H9 (cell line): ENCODE results near the gene CHID1. TPM values are rescaled to one million over a fixed set of nuclear protein-coding genes. Genes with fewer than 3 reads are reported as not detected.

Experiments used
- DNase-seq: peaks from one replicate; pipeline ENCODE4 v3.0.0-alpha.2; 2017
- H2AFZ ChIP-seq: one replicate; pipeline ENCODE4 v1.6.1; 2013; ENCODE audit warnings: mild to moderate bottlenecking, low read length, control low read depth, moderate library complexity
- H2AK5ac ChIP-seq: 2 replicates; pipeline ENCODE4 v1.6.1; 2013; ENCODE audit warnings: low read length, control low read depth, mixed read lengths; ENCODE audit not compliant: insufficient read length
- H2BK120ac ChIP-seq: one replicate; pipeline ENCODE4 v1.6.1; 2013; ENCODE audit warnings: low read depth, mild to moderate bottlenecking, low read length, control low read depth, inconsistent platforms; ENCODE audit not compliant: poor library complexity, severe bottlenecking
- H2BK12ac ChIP-seq: 2 replicates; pipeline ENCODE4 v1.6.1; 2013; ENCODE audit warnings: low read length, control low read depth, mixed read lengths, low read depth; ENCODE audit not compliant: insufficient read length
- H2BK15ac ChIP-seq: 2 replicates; pipeline ENCODE4 v1.6.1; 2013; ENCODE audit warnings: low read depth, low read length, control low read depth
- H2BK20ac ChIP-seq: one replicate; pipeline ENCODE4 v1.6.1; 2013; ENCODE audit warnings: low read depth, mild to moderate bottlenecking, low read length, control low read depth, inconsistent platforms; ENCODE audit not compliant: poor library complexity, severe bottlenecking
- H2BK5ac ChIP-seq: 2 replicates; pipeline ENCODE4 v1.6.1; 2013; ENCODE audit warnings: low read length, control low read depth, mixed read lengths; ENCODE audit not compliant: insufficient read length
- H3K14ac ChIP-seq: 2 replicates; pipeline ENCODE4 v1.6.1; 2013; ENCODE audit warnings: low read length, control low read depth; ENCODE audit not compliant: insufficient read depth
- H3K18ac ChIP-seq: 2 replicates; pipeline ENCODE4 v1.6.1; 2013; ENCODE audit warnings: low read depth, mild to moderate bottlenecking, mixed read lengths, low read length, control low read depth; ENCODE audit not compliant: insufficient read length
- H3K23ac ChIP-seq: 2 replicates; pipeline ENCODE4 v1.6.1; 2013; ENCODE audit warnings: low read length, control low read depth, mixed read lengths, low read depth; ENCODE audit not compliant: insufficient read length
- H3K23me2 ChIP-seq: 2 replicates; pipeline ENCODE4 v1.6.1; 2013; ENCODE audit warnings: low read depth, mild to moderate bottlenecking, mixed read lengths, low read length, control low read depth; ENCODE audit not compliant: insufficient read length, poor library complexity, severe bottlenecking
- H3K27ac ChIP-seq: 2 replicates; pipeline ENCODE4 v1.5.1; 2013; ENCODE audit warnings: low read length, control low read depth, mixed read lengths, low read depth; ENCODE audit not compliant: insufficient read length
- H3K27me3 ChIP-seq: 2 replicates; pipeline ENCODE4 v1.6.1; 2013; ENCODE audit warnings: low read length, control low read depth, inconsistent platforms; ENCODE audit not compliant: insufficient read depth
- H3K4ac ChIP-seq: 2 replicates; pipeline ENCODE4 v1.6.1; 2013; ENCODE audit warnings: low read depth, mild to moderate bottlenecking, control low read depth, inconsistent platforms, low read length, moderate library complexity
- H3K4me1 ChIP-seq: 2 replicates; pipeline ENCODE4 v1.6.1; 2013; ENCODE audit warnings: low read length, control low read depth, inconsistent platforms; ENCODE audit not compliant: insufficient read depth
- H3K4me2 ChIP-seq: 2 replicates; pipeline ENCODE4 v1.6.1; 2013; ENCODE audit warnings: low read length, control low read depth, mixed read lengths; ENCODE audit not compliant: insufficient read length, insufficient read depth
- H3K56ac ChIP-seq: 2 replicates; pipeline ENCODE4 v1.6.1; 2013; ENCODE audit warnings: low read depth, mild to moderate bottlenecking, mixed read lengths, low read length, control low read depth; ENCODE audit not compliant: insufficient read length
- H3K79me1 ChIP-seq: 2 replicates; pipeline ENCODE4 v1.6.1; 2013; ENCODE audit warnings: low read depth, mild to moderate bottlenecking, moderate library complexity, low read length, control low read depth, inconsistent platforms; ENCODE audit not compliant: insufficient read depth, poor library complexity, severe bottlenecking
- H3K79me2 ChIP-seq: 2 replicates; pipeline ENCODE4 v1.6.1; 2013; ENCODE audit warnings: low read length, control low read depth, inconsistent platforms; ENCODE audit not compliant: insufficient read depth
- H3K9ac ChIP-seq: 2 replicates; pipeline ENCODE4 v1.6.1; 2013; ENCODE audit warnings: low read length, control low read depth, mixed read lengths; ENCODE audit not compliant: insufficient read length; ENCODE audit errors: extremely low read depth
- H3K9me3 ChIP-seq: one replicate; pipeline ENCODE4 v1.6.1; 2013; ENCODE audit warnings: low read depth, low read length, inconsistent platforms; ENCODE audit not compliant: control insufficient read depth
- H3T11ph ChIP-seq: one replicate; pipeline ENCODE4 v1.6.1; 2013; ENCODE audit warnings: mild to moderate bottlenecking, low read length, control low read depth, inconsistent platforms
- H4K20me1 ChIP-seq: one replicate; pipeline ENCODE4 v1.6.1; 2013; ENCODE audit not compliant: control insufficient read depth, insufficient read length, insufficient read depth
- H4K5ac ChIP-seq: 2 replicates; pipeline ENCODE4 v1.6.1; 2013; ENCODE audit warnings: low read depth, mild to moderate bottlenecking, mixed read lengths, low read length, control low read depth; ENCODE audit not compliant: insufficient read length
- H4K8ac ChIP-seq: replicated peaks from 2 replicates; pipeline ENCODE4 v1.6.1; 2013; ENCODE audit warnings: low read length, control low read depth, mixed read lengths, low read depth; ENCODE audit not compliant: insufficient read length
- H4K91ac ChIP-seq: 2 replicates; pipeline ENCODE4 v1.6.1; 2013; ENCODE audit warnings: low read depth, mild to moderate bottlenecking, moderate library complexity, mixed read lengths, low read length, control low read depth; ENCODE audit not compliant: insufficient read length
- H3K27ac Mint-ChIP-seq, 3 experiments: 2 replicates in 2 of 3; 3 replicates in 1 of 3; pipeline ENCODE4 v1.8.0; 2020 to 2021; ENCODE audit warnings: mixed read lengths in 3 of 3, mild to moderate bottlenecking in 1 of 3, moderate library complexity in 1 of 3
- H3K27me3 Mint-ChIP-seq: 2 replicates; pipeline ENCODE4 v1.8.0; 2021; ENCODE audit warnings: low read depth, mild to moderate bottlenecking, moderate library complexity, mixed read lengths
- H3K36me3 Mint-ChIP-seq, 3 experiments: 2 replicates in 2 of 3; 3 replicates in 1 of 3; pipeline ENCODE4 v1.8.0; 2020 to 2021; ENCODE audit warnings: low read depth in 3 of 3, mixed read lengths in 3 of 3; ENCODE audit not compliant: insufficient read depth in 1 of 3
- H3K4me1 Mint-ChIP-seq, 2 experiments: 2 replicates each; pipeline ENCODE4 v1.8.0; 2020; ENCODE audit warnings: mixed read lengths in 2 of 2
- H3K4me3 Mint-ChIP-seq, 2 experiments: 2 replicates in 1 of 2; 3 replicates in 1 of 2; pipeline ENCODE4 v1.8.0; 2020 to 2021; ENCODE audit warnings: mild to moderate bottlenecking in 2 of 2, mixed read lengths in 2 of 2, moderate library complexity in 1 of 2
- H3K9me3 Mint-ChIP-seq, 2 experiments: 2 replicates in 1 of 2; 3 replicates in 1 of 2; pipeline ENCODE4 v1.8.0; 2020; ENCODE audit warnings: mild to moderate bottlenecking in 2 of 2, mixed read lengths in 2 of 2, moderate library complexity in 1 of 2
- WGBS: extraction: QIAGEN DNeasy Blood & Tissue Kit; methylation state at CpG from one replicate; pipeline ENCODE4 v1.1.7; 2013; ENCODE audit warnings: missing lambda C conversion rate, low lambda C conversion rate, mixed read lengths; ENCODE audit not compliant: insufficient read length; ENCODE audit errors: extremely low coverage; 5-methylcytosine and 5-hydroxymethylcytosine counted together
- total RNA-seq: library from RNA; stranded (reverse); gene quantifications from 2 replicates; pipeline ENCODE4 v1.2.1, GENCODE V29; 2021
- TF ChIP-seq, protein P1 (sequence below): fragments of 200-600 bp; sonication (generic); conservative IDR thresholded peaks from 3 replicates; pipeline ENCODE4 v1.8.0; 2021; ENCODE audit warnings: antibody characterized with exemption, mild to moderate bottlenecking

CHID1 gene
- total RNA-seq, 1 experiment from 2014 or later = 89.4 TPM

DNA sequence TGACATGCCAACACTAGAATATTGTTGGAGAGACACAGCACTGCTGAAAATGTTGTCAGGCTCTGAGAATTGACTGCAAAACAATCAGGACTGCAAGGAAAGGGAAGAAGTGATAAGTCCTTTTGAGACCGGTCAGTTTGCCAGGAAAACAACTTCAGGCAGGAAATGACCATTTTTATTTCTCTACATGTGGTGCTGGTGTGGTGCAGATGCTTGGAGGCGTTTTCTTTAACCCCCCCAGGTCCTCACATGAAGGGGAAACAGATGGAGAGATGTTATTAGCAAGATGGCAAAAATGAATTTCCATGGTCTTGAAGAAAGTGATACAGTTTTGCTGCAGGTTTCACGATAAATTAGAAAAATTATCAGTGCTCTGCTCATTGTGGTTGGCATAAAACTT lies 20.8 kb upstream of the CHID1 start:
- no peak overlapping the region for H4K8ac ChIP-seq
- no peak overlapping the region for H3K18ac ChIP-seq
- peak overlapping the region in 1 of 2 experiments; percentile 38; a peak in 1 of 5 replicates for H3K4me3 Mint-ChIP-seq
- no peaks in the 10 kb centered on the region; a peak in 1 of 5 replicates for H3K9me3 Mint-ChIP-seq
- H2BK120ac ChIP-seq = no peak overlapping the region
- no peak overlapping the region for H2BK15ac ChIP-seq
- WGBS = no CpG with 5 or more reads among the region's 3 CpGs
- H3T11ph ChIP-seq = no peak overlapping the region
- no peak overlapping the region for H4K5ac ChIP-seq
- H3K9me3 ChIP-seq = no peaks in the 10 kb centered on the region
- H2BK20ac ChIP-seq = no peak overlapping the region
- TF ChIP-seq, protein P1, sequence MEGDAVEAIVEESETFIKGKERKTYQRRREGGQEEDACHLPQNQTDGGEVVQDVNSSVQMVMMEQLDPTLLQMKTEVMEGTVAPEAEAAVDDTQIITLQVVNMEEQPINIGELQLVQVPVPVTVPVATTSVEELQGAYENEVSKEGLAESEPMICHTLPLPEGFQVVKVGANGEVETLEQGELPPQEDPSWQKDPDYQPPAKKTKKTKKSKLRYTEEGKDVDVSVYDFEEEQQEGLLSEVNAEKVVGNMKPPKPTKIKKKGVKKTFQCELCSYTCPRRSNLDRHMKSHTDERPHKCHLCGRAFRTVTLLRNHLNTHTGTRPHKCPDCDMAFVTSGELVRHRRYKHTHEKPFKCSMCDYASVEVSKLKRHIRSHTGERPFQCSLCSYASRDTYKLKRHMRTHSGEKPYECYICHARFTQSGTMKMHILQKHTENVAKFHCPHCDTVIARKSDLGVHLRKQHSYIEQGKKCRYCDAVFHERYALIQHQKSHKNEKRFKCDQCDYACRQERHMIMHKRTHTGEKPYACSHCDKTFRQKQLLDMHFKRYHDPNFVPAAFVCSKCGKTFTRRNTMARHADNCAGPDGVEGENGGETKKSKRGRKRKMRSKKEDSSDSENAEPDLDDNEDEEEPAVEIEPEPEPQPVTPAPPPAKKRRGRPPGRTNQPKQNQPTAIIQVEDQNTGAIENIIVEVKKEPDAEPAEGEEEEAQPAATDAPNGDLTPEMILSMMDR = no peak
- H3K27me3 ChIP-seq = no peaks in the 10 kb centered on the region
- H3K56ac ChIP-seq = no peak overlapping the region
- peaks cover 13% of the 10 kb centered on the region; the same call in 1 of the 2 replicates for H3K4me1 ChIP-seq
- no peaks in the 10 kb centered on the region for H4K20me1 ChIP-seq
- H2AFZ ChIP-seq = no peak overlapping the region
- H3K79me2 ChIP-seq = peaks cover 22% of the 10 kb centered on the region; the same call in 1 of the 2 replicates
- peaks cover 18% of the 10 kb centered on the region for H3K79me1 ChIP-seq
- no peak overlapping the region for H3K23ac ChIP-seq
- H3K14ac ChIP-seq = no peak overlapping the region
- H3K36me3 Mint-ChIP-seq = peaks cover 4 to 14% (median 12%) of the 10 kb centered on the region in 3 experiments; a peak in 5 of 7 replicates
- no peak overlapping the region for H3K27ac ChIP-seq
- H3K4me1 Mint-ChIP-seq = peaks cover 42 to 55% of the 10 kb centered on the region in 2 experiments
- H3K23me2 ChIP-seq = peaks cover 8% of the 10 kb centered on the region
- peaks cover 6% of the 10 kb centered on the region for H3K27me3 Mint-ChIP-seq
- H3K9ac ChIP-seq = no peak overlapping the region
- H2BK5ac ChIP-seq = no peak overlapping the region
- H2AK5ac ChIP-seq = no peak overlapping the region
- DNase-seq = no peak
- no peak overlapping the region for H2BK12ac ChIP-seq
- H3K27ac Mint-ChIP-seq = peak overlapping the region in 1 of 3 experiments; percentile 82; a peak in 2 of 7 replicates
- H3K4ac ChIP-seq = no peak overlapping the region
- no peak overlapping the region for H4K91ac ChIP-seq
- no peak overlapping the region for H3K4me2 ChIP-seq
